MM.1S (cell line): Measurements from ENCODE around the gene MUC5B.

Experiments
- EZH2 ChIP-seq: fragments of 300-600 bp; sonication (generic); optimal IDR thresholded peaks from 2 replicates; pipeline ENCODE3; 2017; ENCODE audit warnings: low read depth, mild to moderate bottlenecking, antibody characterized with exemption, low read length, mixed read lengths
- TF ChIP-seq, protein P1 (sequence below): fragments of 300-600 bp; sonication (generic); IDR thresholded peaks from 2 replicates; pipeline ENCODE4 v1.5.1; 2016; ENCODE audit warnings: antibody characterized with exemption, low read length, mixed read lengths

DNA sequence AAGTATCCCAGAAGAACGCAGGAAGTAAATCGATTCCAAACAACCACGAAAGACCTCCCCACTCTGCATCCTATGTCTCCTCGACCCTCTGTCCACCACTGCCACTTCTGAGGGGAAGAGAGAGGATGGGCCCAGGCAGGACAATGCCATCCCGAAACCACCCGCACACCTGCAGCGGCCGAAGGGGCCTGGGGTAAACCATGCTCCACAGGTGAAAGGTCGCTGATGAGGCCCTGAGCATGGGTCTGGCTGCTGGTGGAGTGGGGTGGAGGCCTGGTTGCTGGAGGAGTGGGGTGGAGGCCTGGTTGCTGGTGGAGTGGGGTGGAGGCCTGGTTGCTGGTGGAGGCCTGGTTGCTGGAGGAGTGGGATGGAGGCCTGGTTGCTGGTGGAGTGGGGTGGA, 73.4 kb downstream of the MUC5B start:
- TF ChIP-seq, protein P1, sequence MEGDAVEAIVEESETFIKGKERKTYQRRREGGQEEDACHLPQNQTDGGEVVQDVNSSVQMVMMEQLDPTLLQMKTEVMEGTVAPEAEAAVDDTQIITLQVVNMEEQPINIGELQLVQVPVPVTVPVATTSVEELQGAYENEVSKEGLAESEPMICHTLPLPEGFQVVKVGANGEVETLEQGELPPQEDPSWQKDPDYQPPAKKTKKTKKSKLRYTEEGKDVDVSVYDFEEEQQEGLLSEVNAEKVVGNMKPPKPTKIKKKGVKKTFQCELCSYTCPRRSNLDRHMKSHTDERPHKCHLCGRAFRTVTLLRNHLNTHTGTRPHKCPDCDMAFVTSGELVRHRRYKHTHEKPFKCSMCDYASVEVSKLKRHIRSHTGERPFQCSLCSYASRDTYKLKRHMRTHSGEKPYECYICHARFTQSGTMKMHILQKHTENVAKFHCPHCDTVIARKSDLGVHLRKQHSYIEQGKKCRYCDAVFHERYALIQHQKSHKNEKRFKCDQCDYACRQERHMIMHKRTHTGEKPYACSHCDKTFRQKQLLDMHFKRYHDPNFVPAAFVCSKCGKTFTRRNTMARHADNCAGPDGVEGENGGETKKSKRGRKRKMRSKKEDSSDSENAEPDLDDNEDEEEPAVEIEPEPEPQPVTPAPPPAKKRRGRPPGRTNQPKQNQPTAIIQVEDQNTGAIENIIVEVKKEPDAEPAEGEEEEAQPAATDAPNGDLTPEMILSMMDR, result no peak
- TF ChIP-seq EZH2, result no peak
